Amniotic stem cell (primary cell): ENCODE measurements around the gene BRICD5.
"Not testable (repeated sequence)": the region's sequence is repeated elsewhere in the genome, so short reads cannot be mapped to it uniquely, and the experiment has no call there.

Experiments
- DNase-seq: peaks from one replicate; lab custom pipeline; 2025; lab: John Stamatoyannopoulos, UW

Gene BRICD5

GRCh38 chr16:2223221-2223941, 12.7 kb upstream of the BRICD5 start, which contains the start of gene E4F1:
Gene E4F1 (plus strand): TSS chr16:2223591. CDS start chr16:2223614, 23 bp downstream.
- peak; percentile 99 for DNase-seq

- DNase-seq = no peak
Observed at GRCh38 chr16:2216330-2216729, 5.7 kb upstream of the BRICD5 start.

GRCh38 chr16:2214719-2214968, 4.0 kb upstream of the BRICD5 start, which contains the start of gene PGP:
Gene PGP (minus strand): TSS chr16:2214840. CDS start chr16:2214777, 63 bp downstream.
- DNase-seq = no peak

- no peak for DNase-seq
Observed at GRCh38 chr16:2213817-2214718, 3.4 kb upstream of the BRICD5 start.

- DNase-seq = no peak
Observed at GRCh38 chr16:2212362-2213324, 2.0 kb upstream of the BRICD5 start.

- no peak for DNase-seq
Observed at GRCh38 chr16:2211923-2212347, 1.3 kb upstream of the BRICD5 start.

- DNase-seq = no peak
Observed at GRCh38 chr16:2210009-2210332, 692 bp downstream of the BRICD5 start.

- no peak for DNase-seq
Observed at GRCh38 chr16:2209258-2210008, 1.2 kb downstream of the BRICD5 start.

GRCh38 chr16:2208772-2209171, 1.9 kb downstream of the BRICD5 start:
- DNase-seq = no peak

- DNase-seq = no peak
Observed at GRCh38 chr16:2208308-2208707, 2.4 kb downstream of the BRICD5 start.

GRCh38 chr16:2207872-2208271, 2.8 kb downstream of the BRICD5 start:
- DNase-seq = no peak

GRCh38 chr16:2206780-2207433, 3.8 kb downstream of the BRICD5 start:
- DNase-seq = no peak

GRCh38 chr16:2206420-2206779, 4.3 kb downstream of the BRICD5 start:
- DNase-seq = no peak

- DNase-seq = no peak
Observed at GRCh38 chr16:2205967-2206313, 4.7 kb downstream of the BRICD5 start.

- peak; percentile 81 for DNase-seq
Observed at GRCh38 chr16:2205104-2205966, 5.3 kb downstream of the BRICD5 start, which contains the start of gene MLST8. Gene MLST8 (plus strand): TSS chr16:2205454. CDS start chr16:2206086, 632 bp downstream.

- no peak for DNase-seq
Observed at GRCh38 chr16:2204416-2205103, 6.1 kb downstream of the BRICD5 start.

- not testable (repeated sequence) for DNase-seq
Observed at GRCh38 chr16:2203119-2203688, 7.5 kb downstream of the BRICD5 start.

GRCh38 chr16:2200313-2200712, 10.3 kb downstream of the BRICD5 start:
- DNase-seq = no peak

GRCh38 chr16:2199621-2200139, 11.0 kb downstream of the BRICD5 start:
- no peak for DNase-seq
